Stimulated activated CD4-positive, alpha-beta T cell treated with anti-CD3 and anti-CD28 coated beads, Interleukin-2, amount 100 ng/mL, for 4 hours (primary cell): Measurements from ENCODE around the gene RGS19.
"Not testable (repeated sequence)": the region's sequence is repeated elsewhere in the genome, so short reads cannot be mapped to it uniquely, and the experiment has no call there.

ENCODE experiments used
- DNase-seq: peaks from one replicate; pipeline ENCODE4 v3.0.0-alpha.2; 2020; ENCODE audit warnings: low read depth

The RGS19 gene

DNA sequence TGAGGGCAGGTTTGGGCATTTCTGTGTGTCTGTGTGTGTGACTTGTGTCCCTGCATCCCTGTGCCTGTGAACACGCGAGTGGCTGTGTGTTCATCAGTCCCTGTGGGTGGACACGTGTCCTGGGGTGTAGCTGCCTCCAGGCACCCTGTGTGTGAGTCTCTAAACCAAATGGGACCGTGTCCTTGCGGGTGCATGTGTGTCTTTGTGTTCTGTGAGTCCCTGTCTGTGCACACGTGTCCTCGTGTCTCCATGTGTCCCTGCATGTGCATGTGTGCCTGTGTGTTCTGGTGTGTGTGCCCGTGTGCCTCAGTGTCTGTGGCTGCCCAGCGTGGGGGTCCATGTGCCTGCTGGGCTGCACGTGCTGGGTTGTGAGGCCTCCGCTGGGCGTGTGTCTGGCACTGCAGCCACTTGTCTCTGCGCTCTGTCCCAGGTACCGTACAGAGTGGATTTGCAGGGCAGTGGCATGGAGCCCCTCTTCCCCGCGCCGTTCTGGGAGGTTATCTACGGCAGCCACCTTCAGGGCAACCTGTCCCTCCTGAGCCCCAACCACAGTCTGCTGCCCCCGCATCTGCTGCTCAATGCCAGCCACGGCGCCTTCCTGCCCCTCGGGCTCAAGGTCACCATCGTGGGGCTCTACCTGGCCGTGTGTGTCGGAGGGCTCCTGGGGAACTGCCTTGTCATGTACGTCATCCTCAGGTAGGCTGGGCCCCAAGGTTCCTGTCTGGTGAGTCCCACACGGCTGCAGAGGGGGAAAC is 13.1 kb upstream of the RGS19 start:
- DNase-seq, result no peak

DNA sequence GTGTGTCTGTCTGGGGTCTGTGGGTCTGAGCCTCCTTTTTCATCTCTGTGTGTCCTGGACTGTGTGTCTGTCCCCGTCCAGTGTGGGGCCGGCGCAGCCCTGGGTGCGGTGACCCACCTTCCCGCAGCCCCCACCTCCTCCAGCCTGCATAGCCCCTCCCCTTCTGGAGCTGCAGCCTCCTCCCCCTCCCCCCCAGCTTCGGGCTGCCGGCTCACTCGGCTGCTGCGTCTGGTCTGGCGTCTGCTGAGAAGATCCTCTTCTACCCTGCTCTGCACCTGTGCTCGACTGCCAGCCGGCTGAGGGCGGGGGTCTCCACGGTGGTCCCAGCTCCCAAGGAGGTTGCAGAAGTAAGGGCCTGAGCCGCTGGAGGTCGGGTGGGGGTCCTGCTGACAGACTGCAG is 12.5 kb upstream of the RGS19 start:
- no peak for DNase-seq

DNA sequence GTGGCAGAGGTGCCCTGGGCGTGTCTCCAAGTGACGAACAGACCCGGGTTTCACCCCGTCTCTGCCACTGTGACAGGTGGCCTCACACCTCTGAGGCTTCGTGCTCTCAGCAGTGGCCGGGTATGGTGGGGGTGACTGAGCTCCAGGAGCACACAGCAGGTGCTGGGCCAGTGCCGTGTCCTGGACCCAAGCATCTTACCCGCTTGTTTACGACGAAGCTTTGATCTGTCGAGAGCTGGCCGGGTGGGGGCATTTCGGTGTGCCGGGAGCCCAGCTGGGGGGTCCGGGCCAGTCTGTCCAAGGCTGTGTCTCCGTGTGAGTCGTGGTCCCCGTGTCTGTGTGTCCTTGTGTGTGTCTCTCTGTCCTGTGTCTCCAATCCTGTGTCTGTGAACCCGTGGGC is 12.0 kb upstream of the RGS19 start:
- no peak for DNase-seq

DNA sequence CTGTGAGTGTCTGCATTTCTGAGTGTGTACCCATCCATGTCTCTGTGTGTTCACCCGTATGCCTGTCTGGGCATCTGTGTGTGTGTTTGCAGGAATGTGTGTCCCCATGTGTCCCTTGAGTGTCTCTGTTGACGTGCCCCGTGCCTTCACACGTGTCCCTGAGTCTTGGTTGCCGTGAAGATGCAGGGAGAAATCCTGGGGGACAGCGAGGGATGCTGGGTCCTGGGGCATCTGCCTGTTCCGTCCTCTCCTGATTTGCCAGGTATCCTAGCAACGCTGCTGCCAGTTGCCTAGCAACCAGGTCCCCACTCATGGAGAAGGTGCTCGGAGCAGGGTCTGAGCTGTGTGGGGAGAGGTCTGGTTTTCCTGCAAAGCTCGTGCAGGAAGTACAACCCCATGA is 10.8 kb upstream of the RGS19 start:
- no peak for DNase-seq

DNA sequence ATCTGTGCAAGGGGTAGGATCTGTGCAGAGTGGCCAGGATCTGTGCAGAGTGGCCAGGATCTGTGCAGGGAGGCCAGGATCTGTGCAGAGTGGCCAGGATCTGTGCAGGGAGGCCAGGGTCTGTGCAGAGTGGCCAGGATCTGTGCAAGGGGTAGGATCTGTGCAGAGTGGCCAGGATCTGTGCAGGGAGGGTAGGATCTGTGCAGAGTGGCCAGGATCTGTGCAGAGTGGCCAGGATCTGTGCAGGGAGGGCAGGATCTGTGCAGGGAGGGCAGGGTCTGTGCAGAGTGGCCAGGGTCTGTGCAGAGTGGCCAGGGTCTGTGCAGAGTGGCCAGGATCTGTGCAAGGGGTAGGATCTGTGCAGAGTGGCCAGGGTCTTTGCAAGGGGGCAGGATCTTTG is 9.3 kb upstream of the RGS19 start:
- not testable (repeated sequence) for DNase-seq

DNA sequence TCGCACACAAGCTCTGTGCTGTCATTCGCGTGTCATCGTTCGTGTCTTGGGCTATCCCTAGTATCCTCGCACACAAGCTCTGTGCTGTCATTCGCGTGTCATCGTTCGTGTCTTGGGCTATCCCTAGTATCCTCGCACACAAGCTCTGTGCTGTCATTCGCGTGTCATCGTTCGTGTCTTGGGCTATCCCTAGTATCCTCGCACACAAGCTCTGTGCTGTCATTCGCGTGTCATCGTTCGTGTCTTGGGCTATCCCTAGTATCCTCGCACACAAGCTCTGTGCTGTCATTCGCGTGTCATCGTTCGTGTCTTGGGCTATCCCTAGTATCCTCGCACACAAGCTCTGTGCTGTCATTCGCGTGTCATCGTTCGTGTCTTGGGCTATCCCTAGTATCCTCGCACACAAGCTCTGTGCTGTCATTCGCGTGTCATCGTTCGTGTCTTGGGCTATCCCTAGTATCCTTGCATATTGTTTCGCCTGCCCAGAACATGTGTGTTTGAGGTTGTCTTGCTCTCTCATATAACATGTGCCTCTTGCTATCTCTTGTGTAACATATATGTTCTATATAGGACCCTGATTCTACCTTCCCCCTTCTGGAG is 8.0 kb upstream of the RGS19 start:
- DNase-seq, result not testable (repeated sequence)

DNA sequence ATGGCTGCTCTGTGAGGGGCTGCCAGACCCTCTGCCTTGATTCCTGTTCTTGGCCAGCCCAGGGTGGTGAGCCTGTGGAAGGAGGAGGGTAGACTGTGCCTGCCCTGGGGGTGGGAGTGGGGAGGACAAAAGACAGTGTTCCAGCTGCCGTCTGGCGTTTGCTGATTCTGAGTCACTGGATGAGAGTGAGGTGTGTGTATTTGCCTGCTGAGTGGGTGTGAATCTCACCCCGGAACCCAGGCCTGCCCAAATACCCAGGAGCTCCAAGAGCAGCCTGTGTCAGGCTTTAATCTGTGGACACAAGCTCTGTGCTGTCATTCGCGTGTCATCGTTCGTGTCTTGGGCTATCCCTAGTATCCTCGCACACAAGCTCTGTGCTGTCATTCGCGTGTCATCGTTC is 7.5 kb upstream of the RGS19 start:
- no peak for DNase-seq

DNA sequence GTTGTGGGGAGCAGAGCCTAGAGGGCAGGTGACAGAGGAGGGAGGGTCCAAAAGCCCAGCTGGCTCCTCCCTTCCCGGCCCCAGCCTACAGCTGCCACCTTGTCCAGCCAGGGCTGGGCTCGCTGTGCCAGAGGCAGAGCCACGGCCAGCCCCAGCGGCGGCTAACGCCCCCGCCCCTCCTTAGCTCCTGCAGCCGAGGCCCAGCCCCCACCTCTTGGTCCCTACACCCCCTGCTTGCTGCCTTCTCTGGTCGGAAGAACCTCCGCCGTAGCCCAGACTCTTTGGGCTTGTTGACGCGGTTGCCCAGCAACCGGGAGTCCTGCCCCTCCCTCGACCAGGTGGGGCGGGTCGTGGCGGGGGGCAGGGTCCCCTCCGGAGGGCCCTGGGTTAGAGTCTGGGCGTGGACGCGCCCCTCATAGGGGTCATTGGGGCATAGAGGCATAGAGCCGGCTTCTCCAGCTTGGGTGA is 5.4 kb upstream of the RGS19 start:
- no peak for DNase-seq

DNA sequence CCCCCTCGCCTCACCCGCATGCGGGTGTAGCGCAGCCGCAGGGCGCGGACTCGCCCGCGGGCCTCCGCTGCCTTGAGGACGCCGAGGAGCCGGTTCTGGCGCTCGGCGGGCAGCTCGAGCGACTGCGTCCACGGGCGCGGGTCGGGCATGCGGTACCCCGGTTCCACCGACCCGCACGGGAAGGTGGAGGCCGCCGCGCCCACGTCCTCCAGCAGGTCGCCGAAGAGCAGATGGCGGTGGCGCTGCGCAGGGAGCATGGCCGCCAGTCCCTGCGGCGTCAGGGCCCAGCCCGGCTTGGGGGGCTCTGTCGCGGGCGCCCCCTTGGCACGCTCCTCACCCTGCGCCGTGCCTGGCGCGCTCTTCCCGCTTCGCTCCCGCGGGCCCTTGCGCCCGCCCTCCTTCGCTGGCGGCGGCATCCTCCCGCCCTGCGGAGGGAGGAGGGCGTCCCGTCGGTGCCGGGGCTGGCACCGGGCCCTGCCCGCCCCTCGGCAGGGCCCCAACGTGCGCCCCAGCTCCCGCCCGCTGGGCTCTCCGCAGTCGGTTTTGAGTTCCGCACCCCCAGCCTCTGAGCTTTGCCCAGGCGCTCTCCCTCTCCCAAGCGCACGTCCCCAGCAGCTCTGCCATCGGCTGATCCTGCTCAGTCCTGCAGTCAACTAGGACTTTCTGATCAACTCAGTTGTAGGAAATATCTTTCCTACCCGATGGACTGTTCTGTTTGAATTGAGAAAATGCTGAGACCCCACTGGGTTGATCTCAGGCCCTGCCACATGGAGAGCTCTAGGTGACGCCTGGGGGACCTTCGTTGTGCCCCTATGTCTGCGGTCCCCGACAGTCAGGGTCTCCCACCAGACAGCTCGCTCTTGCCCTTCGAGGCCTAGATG is 4.7 kb upstream of the RGS19 start, which contains the start of gene LKAAEAR1:
TSS of gene LKAAEAR1 (minus strand) at position 595 of the 881 bp plus-strand sequence. CDS start at position 416, 179 bp downstream.
- no peak for DNase-seq

DNA sequence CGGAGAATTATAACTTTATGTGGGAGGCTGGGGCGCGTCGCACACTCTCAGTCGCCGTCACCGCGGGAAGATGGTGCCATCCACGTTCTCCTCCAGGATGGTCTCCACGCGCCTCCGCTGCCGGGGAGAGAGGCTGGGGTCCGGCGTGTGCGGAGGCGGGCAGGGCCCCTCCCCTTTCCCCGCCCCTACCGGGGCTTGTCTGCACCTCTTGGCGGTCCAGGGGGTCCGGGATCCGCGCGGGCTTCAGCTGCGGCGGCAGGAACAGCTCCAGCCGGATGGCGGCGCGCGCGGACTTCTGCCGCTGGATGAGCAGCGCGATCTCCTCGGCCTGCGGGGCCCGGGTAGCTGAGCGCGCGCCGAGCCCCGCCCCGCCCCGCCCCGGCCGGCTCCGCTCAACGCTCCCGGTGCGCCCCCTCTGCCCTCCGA is 4.1 kb upstream of the RGS19 start:
- DNase-seq, result peak; percentile 45

DNA sequence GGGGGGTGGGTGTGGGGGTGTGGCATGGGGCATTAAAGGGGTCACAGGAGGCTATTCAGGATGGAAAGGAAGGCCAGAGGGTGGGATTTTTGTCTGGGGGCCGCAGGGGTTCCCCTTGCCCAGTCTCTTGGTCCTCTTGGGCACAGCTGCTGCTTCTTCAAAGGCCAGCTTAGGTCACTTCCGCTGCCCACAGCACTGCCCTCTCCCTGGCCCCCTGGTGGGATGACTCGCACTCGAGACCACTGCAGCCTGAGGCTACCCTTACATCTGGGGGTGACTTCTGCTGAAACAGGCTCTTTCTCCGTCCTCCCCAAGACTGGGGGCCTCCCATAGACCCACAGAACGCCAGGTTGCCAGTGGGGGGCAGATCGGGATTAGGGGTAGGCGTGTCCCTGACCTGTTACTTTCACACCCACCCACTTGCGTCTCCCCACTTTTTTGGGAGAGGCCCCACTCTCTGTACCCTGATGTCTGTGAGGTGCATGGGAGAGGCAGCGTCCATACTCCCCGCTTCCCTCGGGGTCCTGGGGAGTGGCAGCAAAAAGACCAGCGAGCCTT is 3.6 kb upstream of the RGS19 start:
- no peak for DNase-seq

DNA sequence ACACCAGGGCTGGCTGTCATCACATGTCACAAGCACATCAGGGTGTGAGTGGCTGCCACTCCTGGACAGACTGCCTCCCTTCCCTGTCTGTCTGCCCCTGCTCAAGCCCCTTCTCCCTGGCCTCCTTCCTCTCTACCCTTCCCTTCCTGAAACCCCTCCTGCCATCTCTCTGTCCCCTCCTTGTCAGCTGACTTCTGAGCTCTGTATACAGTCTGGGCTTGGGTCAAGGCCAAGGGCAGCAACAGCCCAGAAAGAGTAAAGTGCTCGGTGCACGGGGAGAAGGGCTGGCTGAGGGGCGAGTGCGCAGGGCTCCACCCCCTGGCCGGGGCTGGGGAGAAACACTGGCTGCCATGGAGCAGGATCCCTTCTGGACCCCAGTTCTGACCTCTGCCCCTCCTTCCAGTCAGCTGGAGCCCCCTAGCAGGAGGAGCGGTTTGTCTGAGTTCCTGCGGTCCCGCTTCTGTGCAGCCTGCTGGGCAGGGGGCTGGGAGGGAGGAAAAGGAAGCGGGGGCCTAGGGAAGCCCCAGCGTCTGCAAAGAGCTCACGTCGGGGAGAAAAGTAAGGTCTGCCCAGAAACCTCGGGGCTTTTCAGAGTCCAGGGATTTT is 2.9 kb upstream of the RGS19 start:
- no peak for DNase-seq

DNA sequence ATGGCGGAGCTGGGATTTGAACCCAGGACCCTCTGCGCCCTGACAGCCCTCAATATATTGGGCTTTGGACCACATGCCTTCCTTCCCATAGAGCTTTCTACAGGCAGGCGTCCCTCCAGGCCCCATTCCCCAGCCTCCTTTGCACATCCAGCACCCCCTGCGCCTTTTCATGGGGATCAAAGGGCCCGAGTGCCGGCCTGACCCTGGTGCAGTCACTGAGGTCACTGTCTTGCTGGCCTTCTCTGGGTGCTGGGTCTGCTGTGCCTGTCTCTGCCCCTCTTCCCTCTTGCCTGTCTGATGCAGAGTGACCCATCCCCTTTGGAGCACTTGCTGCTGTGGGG is 2.3 kb upstream of the RGS19 start:
- DNase-seq, result no peak

DNA sequence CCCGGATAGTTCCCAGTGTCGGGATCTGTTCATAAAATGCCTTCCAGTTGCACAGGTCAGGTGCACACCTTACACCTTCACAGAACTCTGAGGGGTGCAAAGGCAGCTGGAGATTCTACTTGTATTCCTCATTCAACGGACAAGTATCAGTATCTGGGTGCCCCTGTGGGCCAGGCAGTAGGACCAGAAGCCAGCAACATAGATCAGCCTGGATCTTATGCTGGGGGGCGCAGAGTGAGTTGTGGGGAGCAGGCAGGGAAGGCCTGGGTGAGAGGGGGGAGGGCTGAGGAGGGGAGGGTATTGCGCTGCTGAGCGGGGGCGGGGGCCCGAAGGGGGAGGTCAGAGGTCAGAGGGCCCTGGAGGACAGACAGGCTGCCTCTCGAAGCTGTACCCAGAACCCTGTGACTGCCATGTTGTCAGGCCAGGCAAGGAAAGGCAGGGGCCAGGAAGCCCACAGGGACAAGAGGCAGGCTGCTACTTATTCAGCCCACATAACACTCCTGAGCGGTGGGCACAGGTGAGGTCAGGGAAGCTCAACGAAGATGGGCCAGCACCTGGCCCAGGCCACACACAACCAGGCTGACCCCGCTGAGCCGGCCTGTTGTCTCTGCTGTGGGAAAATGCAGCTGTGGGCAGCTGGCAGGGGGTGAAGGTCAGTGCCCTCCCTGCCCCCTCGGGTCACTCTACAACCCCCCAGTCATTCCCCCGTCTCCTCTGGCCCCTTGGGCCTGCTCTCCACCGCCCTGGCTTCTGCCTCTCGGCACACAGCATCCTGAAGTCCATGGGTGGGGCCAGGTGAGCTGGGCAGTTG is 1.7 kb upstream of the RGS19 start:
- DNase-seq, result no peak

DNA sequence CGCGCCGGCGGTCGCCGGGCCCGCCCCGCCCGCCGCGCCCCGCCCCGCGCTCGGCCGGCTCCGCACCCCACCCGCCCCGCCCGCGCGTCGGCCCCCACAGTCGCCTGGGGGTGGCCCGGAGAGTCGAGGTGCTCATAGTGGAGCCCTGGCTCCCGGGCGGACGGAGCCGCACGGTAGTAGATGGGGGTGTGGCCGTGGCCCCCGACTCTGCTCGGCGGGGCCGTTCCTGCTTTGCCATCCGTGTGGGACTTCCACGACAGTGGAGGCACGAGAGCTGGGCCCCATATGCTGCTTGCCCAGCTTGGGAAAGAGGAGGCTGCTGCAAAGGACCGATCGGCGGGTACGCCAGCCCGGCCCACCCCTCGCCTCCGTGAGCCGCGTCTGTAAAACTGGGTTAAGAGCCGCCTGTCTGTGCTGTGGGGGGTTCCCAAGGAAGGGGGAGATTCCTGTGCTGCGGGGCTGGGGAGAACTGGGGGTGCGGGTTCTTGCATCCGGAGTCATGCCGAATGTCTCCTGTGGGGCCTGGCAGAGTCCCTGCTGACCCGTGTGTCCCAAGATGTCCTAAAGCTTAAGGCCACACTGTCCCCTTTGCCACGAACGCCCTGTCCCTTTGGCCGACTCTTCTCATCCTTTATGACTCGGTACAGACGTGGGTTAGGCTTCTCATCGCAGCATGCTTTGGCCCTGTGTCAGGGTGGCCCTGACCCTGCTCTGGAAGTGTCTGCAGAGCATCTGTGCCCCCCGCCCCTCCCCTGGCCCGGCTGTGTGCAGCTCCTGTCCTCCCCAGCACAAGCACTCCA is 895 bp upstream of the RGS19 start, which contains the start of gene OPRL1:
TSS of gene OPRL1 (plus strand) at position 70 of the 800 bp plus-strand sequence. CDS start 12,639 bp downstream, outside the sequence.
- no peak for DNase-seq

DNA sequence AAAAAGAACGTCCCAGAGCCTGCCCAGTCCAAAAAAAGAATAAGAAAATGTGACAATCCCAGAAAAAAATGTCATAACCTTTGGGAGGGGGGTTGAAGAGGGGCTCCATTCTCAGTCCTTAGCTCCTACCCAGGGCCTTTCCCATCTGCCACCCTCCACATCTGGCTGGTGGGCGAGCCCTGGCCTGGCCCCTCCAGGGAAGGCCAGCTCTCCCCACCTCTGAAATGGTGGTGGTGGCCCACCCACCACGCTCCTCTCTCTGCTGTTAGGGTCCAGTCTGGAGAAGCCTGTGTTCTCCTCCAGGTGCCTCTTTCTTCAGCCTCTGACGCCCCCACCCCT is 415 bp downstream of the RGS19 start:
- no peak for DNase-seq

DNA sequence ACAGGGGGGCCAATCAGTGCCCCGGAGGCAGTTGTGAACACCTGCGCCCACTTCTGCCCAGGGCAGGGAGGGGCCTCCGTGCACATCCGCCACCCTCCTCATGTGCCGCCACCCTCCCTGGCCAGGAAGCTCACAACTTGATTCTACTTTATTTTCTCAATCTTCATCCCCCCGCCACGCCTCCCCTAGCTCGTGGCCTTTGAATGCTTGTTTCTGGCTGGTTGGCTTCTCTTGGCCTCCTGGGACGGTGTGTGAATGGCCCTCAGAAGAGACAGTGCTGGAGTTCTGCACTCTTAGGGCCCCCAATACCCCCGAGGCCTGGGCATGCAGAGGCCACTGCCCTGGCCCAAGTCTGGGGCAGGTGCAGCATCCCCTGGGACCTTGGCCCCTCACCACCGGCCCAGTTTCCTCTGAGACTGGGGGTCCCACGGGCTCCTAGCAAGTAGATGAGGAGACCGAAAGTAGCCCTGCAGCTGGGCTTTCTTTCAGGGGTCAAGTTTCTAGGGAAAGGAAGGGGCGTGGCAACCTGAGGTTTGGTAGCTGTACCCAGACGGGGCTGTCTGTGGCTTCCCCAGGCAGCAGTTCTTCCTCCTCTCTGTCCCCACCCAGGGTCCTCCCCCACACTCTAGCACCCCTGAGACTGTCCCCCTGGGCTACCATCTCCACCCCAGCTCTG is 1.3 kb downstream of the RGS19 start:
- DNase-seq, result no peak

DNA sequence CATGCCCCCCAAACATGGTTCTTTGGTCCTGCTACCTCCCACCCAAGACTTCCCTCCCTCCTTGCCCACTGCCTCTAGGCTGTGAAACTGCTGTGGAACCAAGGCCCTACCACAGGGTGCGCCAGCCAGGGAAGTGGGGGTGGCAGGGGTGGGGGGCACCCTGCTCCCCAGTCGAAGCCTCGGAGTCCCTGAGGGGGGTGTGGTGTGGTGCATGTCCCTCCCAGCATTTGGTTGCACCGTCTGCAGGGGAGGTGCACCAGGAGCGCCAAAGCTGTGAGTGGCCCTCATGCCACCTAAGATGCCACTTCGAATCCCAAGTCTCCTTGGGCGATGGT is 1.8 kb downstream of the RGS19 start:
- no peak for DNase-seq

DNA sequence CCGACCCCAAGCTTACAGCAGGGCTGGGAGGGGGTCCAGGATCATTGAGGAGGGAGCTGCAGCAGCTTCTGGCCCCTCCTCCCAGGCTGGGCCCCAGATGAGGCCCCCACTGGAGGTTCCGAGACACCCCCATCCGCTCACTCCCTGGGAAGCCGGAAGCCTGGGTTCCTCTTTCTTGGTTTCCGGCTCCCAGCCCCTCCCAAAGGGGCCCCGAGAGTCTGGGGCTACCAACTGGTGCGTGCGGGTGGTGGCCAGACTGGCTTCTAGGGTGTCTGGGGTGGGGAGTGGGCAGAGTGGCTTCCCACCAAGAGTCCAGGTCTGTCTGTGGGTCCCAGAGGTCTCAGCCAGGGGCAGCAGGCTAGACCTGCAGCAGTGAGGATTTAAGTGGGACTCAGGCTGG is 2.2 kb downstream of the RGS19 start:
- no peak for DNase-seq
